GM21515 (cell line): ENCODE data around the gene GRM4.

ENCODE experiments used
- ATAC-seq: cut with Tn5 transposase; IDR thresholded peaks from one replicate; pipeline ENCODE4 v1.9.1; 2021; ENCODE audit not compliant: unreplicated experiment

Gene GRM4

GRCh38 chr6:33983109-33983716 is 162.7 kb downstream of the GRM4 start:
- no peak for ATAC-seq

GRCh38 chr6:33981861-33982260 is 164.0 kb downstream of the GRM4 start:
- ATAC-seq = no peak

GRCh38 chr6:33981421-33981820 is 164.5 kb downstream of the GRM4 start:
- no peak for ATAC-seq

- ATAC-seq = no peak
Observed at GRCh38 chr6:33980176-33981175, 165.4 kb downstream of the GRM4 start.

- ATAC-seq = no peak
Observed at GRCh38 chr6:33979750-33980149, 166.1 kb downstream of the GRM4 start.

GRCh38 chr6:33978412-33979150 is 167.3 kb downstream of the GRM4 start:
- ATAC-seq = no peak

GRCh38 chr6:33977606-33978411 is 168.1 kb downstream of the GRM4 start:
- ATAC-seq = no peak

- no peak for ATAC-seq
Observed at GRCh38 chr6:33976437-33977360, 169.2 kb downstream of the GRM4 start.

GRCh38 chr6:33975661-33976436 is 170.0 kb downstream of the GRM4 start:
- no peak for ATAC-seq

- ATAC-seq = no peak
Observed at GRCh38 chr6:33974471-33974870, 171.4 kb downstream of the GRM4 start.

- no peak for ATAC-seq
Observed at GRCh38 chr6:33974030-33974429, 171.9 kb downstream of the GRM4 start.

GRCh38 chr6:33971580-33971979 is 174.3 kb downstream of the GRM4 start:
- no peak for ATAC-seq
